Vagina (tissue), 2 donors: Measurements from ENCODE around the gene CRACDL. TPM values are rescaled to one million over a fixed set of nuclear protein-coding genes. Genes with fewer than 3 reads are reported as not detected.

ENCODE experiments used
- DNase-seq, 2 donors: peaks; one replicate each; pipeline ENCODE4 v3.0.0-alpha.2; 2017; ENCODE audit errors: extremely low spot score in 2 of 2
- H3K27ac ChIP-seq: fragments of 200-600 bp; sonication (generic); one replicate; pipeline ENCODE4 v1.5.1; 2019
- H3K27me3 ChIP-seq: fragments of 200-600 bp; sonication (generic); one replicate; pipeline ENCODE4 v1.5.1; 2019
- H3K36me3 ChIP-seq, 2 donors: fragments of 200-600 bp; sonication (generic); one replicate each; pipeline ENCODE4 v1.5.1; 2017 to 2019
- H3K4me1 ChIP-seq: fragments of 200-600 bp; sonication (generic); one replicate; pipeline ENCODE4 v1.5.1; 2019
- H3K4me3 ChIP-seq, 2 donors: fragments of 200-600 bp; sonication (generic); 1 replicate in 1 of 2; 2 replicates in 1 of 2; pipeline ENCODE4 v1.5.1; 2016 to 2019
- H3K9me3 ChIP-seq: fragments of 200-600 bp; sonication (generic); one replicate; pipeline ENCODE4 v1.5.1; 2019
- POLR2A ChIP-seq, 2 donors: fragments of 450-650 bp; IDR thresholded peaks; one replicate each; pipeline ENCODE4 v1.6.1; 2017; ENCODE audit warnings: antibody characterized with exemption in 2 of 2, mild to moderate bottlenecking in 2 of 2, moderate library complexity in 2 of 2
- POLR2AphosphoS5 ChIP-seq, 2 donors: sonication (generic); formaldehyde crosslinking; IDR thresholded peaks; one replicate each; pipeline ENCODE4 v1.9.0; 2017; ENCODE audit warnings: antibody characterized with exemption in 2 of 2, mild to moderate bottlenecking in 2 of 2, low read depth in 1 of 2; ENCODE audit not compliant: insufficient read depth in 1 of 2
- intact Hi-C: fragments of 100-400 bp; cut with DNase I; formaldehyde crosslinking; loops from one replicate; pipeline ENCODE4 v1.15.1; 2023
- total RNA-seq: library from RNA; depleted of rRNA; stranded (reverse); fragments of >200 nt; gene quantifications from one replicate; pipeline ENCODE4 v1.2.3, GENCODE V29; 2016
- TF ChIP-seq, protein P1 (sequence below), 3 experiments: fragments of 450-650 bp in 2 of 3; fragments of 200-600 bp in 1 of 3; sonication (generic) in 1 of 3; IDR thresholded peaks; one replicate each; pipeline ENCODE4 v1.5.1; 2017 to 2019; ENCODE audit warnings: antibody characterized with exemption in 3 of 3, mild to moderate bottlenecking in 2 of 3, moderate library complexity in 2 of 3

CRACDL gene
- total RNA-seq, 1 donor from 2014 or later = 6.4 TPM

DNA sequence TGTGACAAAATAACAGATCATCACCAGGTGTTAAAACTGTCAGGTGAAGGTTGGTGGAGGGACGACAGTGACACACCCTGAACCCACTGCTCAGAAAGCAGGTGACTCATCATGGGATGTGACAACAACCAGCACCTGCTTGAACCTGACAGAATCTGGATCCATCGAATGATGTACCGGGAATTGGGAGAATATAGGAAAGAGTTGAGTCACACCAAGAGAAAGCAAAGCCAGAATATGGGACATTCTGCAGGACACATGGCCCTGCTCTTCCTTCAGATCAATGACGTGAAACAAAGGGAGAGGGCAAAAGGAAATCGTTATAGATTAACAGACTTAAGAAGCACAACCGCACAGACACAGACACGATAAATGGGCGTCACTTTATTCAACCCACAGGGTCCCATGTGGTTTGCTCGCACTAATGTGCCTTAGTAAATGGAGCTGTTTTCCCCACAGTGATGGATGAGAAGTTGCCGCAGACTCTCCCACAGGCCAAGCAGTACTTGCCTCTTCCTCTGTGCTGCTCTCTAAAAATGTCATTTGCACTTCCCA is 100.1 kb downstream of the CRACDL start:
- DNase-seq = no peak
- TF ChIP-seq POLR2AphosphoS5 (IDR thresholded peaks at IDR 0.05; ENCODE audit: insufficient read depth in 1 of 2, low read depth in 1 of 2) = no peak
- Histone ChIP-seq H3K4me3 (no peak overlapping the region), H3K27ac (no peak overlapping the region), H3K27me3 (no peaks in the 10 kb centered on the region), H3K36me3 (no peaks in the 10 kb centered on the region), H3K9me3 (no peaks in the 10 kb centered on the region), H3K4me1 (no peaks in the 10 kb centered on the region)
- intact Hi-C loops = loop anchor here (5.0 kb wide), 1 partner anchor 189 kb away; no protein-coding TSS in a partner anchor

DNA sequence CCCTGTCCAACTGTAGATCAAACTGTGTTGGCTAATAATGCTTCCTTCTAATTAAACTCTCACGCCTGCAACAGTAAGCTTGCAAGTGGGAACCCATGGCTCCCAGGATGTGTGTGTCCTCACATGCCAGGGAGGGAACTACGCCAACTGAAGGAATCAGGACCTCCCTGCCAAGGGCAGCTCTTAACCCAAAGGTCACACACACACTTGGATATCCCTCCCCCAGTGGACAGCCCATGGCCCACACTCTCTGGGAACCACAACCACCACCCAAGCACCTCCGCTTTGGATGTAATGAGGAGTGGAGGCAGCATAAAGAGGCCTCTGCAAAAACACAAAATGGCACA is 102.1 kb downstream of the CRACDL start:
- intact Hi-C loops = no loop called here
- H3K27ac ChIP-seq = no peak overlapping the region

GRCh38 chr2:98833172-98833916 is 102.7 kb downstream of the CRACDL start:
- Histone ChIP-seq H3K36me3 (no peaks in the 10 kb centered on the region), H3K9me3 (no peaks in the 10 kb centered on the region), H3K4me1 (peaks cover 9% of the 10 kb centered on the region), H3K27me3 (no peaks in the 10 kb centered on the region), H3K4me3 (no peak overlapping the region), H3K27ac (no peak overlapping the region)
- intact Hi-C loops = no loop called here
- no peak for DNase-seq
- TF ChIP-seq, protein P1, sequence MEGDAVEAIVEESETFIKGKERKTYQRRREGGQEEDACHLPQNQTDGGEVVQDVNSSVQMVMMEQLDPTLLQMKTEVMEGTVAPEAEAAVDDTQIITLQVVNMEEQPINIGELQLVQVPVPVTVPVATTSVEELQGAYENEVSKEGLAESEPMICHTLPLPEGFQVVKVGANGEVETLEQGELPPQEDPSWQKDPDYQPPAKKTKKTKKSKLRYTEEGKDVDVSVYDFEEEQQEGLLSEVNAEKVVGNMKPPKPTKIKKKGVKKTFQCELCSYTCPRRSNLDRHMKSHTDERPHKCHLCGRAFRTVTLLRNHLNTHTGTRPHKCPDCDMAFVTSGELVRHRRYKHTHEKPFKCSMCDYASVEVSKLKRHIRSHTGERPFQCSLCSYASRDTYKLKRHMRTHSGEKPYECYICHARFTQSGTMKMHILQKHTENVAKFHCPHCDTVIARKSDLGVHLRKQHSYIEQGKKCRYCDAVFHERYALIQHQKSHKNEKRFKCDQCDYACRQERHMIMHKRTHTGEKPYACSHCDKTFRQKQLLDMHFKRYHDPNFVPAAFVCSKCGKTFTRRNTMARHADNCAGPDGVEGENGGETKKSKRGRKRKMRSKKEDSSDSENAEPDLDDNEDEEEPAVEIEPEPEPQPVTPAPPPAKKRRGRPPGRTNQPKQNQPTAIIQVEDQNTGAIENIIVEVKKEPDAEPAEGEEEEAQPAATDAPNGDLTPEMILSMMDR (IDR thresholded peaks at IDR 0.05) = no peak
- TF ChIP-seq POLR2AphosphoS5 (IDR thresholded peaks at IDR 0.05; ENCODE audit: insufficient read depth in 1 of 2, low read depth in 1 of 2) = peak in 1 of 2 donors; percentile 44

More for the DNA sequence above, 102.1 kb downstream of the CRACDL start:
- Histone ChIP-seq H3K36me3 (no peaks in the 10 kb centered on the region), H3K9me3 (no peaks in the 10 kb centered on the region), H3K27me3 (no peaks in the 10 kb centered on the region), H3K4me3 (no peak overlapping the region), H3K4me1 (peaks cover 5% of the 10 kb centered on the region)
- no peak for DNase-seq
- TF ChIP-seq POLR2A (IDR thresholded peaks at IDR 0.05) (no peak), POLR2AphosphoS5 (IDR thresholded peaks at IDR 0.05; ENCODE audit: insufficient read depth in 1 of 2, low read depth in 1 of 2) (no peak)
- TF ChIP-seq, protein P1 (IDR thresholded peaks at IDR 0.05) = no peak

DNA sequence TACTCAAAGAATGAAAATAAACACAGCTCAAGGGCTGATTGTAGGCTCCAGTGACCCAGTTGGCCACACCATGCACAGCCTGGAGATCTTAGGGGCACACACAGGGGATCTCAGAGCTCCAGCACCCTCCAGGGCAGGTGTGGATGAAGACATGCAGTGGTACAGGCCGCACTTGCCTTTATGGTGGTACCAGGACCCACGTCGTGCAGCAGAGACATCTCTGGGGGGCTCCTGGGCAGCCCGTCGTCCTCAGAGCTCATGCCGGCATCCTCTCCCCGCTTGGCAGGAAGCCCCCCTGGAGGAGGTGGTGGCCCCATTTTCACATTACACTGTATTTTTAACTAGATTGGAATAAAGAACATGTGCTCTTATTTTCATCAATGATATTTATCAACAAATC is 103.9 kb downstream of the CRACDL start:
- no peak overlapping the region for H3K4me3 ChIP-seq
- no peaks in the 10 kb centered on the region for H3K27me3 ChIP-seq
- TF ChIP-seq POLR2AphosphoS5 (IDR thresholded peaks at IDR 0.05; ENCODE audit: insufficient read depth in 1 of 2, low read depth in 1 of 2) (no peak), POLR2A (IDR thresholded peaks at IDR 0.05) (no peak)
- TF ChIP-seq, protein P1 (IDR thresholded peaks at IDR 0.05) = no peak
- intact Hi-C loops = no loop called here
- no peaks in the 10 kb centered on the region for H3K36me3 ChIP-seq
- no peak overlapping the region for H3K27ac ChIP-seq
- DNase-seq = no peak
- peaks cover 9% of the 10 kb centered on the region for H3K4me1 ChIP-seq
- H3K9me3 ChIP-seq = no peaks in the 10 kb centered on the region

DNA sequence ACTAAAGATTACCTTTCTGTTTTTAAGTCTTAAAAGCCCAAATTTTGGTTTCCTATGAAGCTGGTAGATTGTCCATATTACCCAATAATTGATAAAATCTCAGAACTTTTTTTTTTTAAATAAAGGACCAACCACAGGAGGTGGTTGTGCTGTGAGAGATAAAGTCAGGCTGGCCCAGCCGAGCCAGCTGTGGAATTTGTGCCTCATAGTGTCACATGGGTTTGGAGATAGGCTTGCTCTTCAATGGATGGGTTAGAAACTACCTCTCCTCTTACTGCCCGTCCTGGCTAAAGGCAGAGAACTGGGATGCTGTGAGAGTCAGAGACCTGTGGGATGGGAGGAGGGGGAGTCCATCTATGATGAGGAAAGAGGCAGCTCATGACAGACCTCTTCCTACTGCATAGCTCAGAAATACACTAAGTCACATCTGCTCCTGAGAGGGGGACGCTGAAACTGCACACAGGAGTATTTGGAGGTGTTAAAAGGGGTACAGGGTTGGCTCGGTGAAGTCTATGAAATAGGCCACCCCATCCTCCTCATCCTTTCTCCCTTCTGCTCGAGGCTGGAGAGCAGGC is 105.4 kb downstream of the CRACDL start:
- Histone ChIP-seq H3K4me1 (peaks cover 9% of the 10 kb centered on the region), H3K9me3 (no peaks in the 10 kb centered on the region), H3K4me3 (no peak overlapping the region), H3K27me3 (no peaks in the 10 kb centered on the region), H3K36me3 (no peaks in the 10 kb centered on the region), H3K27ac (no peak overlapping the region)
- no peak for DNase-seq
- intact Hi-C loops = no loop called here
- TF ChIP-seq POLR2A (IDR thresholded peaks at IDR 0.05) (no peak), POLR2AphosphoS5 (IDR thresholded peaks at IDR 0.05; ENCODE audit: insufficient read depth in 1 of 2, low read depth in 1 of 2) (no peak)
- TF ChIP-seq, protein P1 (IDR thresholded peaks at IDR 0.05) = no peak
